ENCODE data around the gene IMPACT.

GRCh38 chr18:24499814-24500213 is 73.3 kb downstream of the IMPACT start:
- TF ChIP-seq CTCF (IDR thresholded peaks at IDR 0.05) (no peak), EZH2 (IDR thresholded peaks at IDR 0.05; ENCODE audit: borderline replicate concordance, insufficient read depth, low read depth, low read length, poor library complexity, severe bottlenecking) (no peak)
